Activated gamma-delta T cell treated with anti-CD3 and anti-CD28 coated beads, Interleukin-2, amount 50 U/mL, for 16 hours (primary cell): ENCODE results near the gene ITM2C.

ENCODE experiments used
- DNase-seq: peaks from one replicate; pipeline ENCODE4 v3.0.0-alpha.2; 2020; ENCODE audit warnings: low read depth

ITM2C gene

GRCh38 chr2:230873661-230874401 is 9.1 kb downstream of the ITM2C start:
- no peak for DNase-seq

- no peak for DNase-seq
These were observed 9.7 kb downstream of the ITM2C start for GRCh38 chr2:230874456-230874855.

- no peak for DNase-seq
These were observed 10.1 kb downstream of the ITM2C start for GRCh38 chr2:230874876-230875275.

GRCh38 chr2:230875347-230876315 is 10.9 kb downstream of the ITM2C start:
- DNase-seq = no peak

- no peak for DNase-seq
These were observed 12.5 kb downstream of the ITM2C start for GRCh38 chr2:230877116-230877758.

GRCh38 chr2:230877759-230878598 is 13.2 kb downstream of the ITM2C start:
- peak; percentile 67 for DNase-seq

GRCh38 chr2:230878599-230879188 is 14.0 kb downstream of the ITM2C start:
- DNase-seq = no peak

- no peak for DNase-seq
These were observed 14.6 kb downstream of the ITM2C start for GRCh38 chr2:230879271-230879882.

GRCh38 chr2:230879891-230880290 is 15.1 kb downstream of the ITM2C start:
- DNase-seq = no peak

- no peak for DNase-seq
These were observed 17.1 kb downstream of the ITM2C start for GRCh38 chr2:230881840-230882239.

GRCh38 chr2:230885463-230886130 is 20.9 kb downstream of the ITM2C start:
- DNase-seq = no peak

GRCh38 chr2:230886206-230886605 is 21.5 kb downstream of the ITM2C start:
- no peak for DNase-seq

- DNase-seq = no peak
These were observed 21.9 kb downstream of the ITM2C start for GRCh38 chr2:230886671-230887071.

- no peak for DNase-seq
These were observed 22.6 kb downstream of the ITM2C start for GRCh38 chr2:230887342-230887741.

GRCh38 chr2:230888824-230889400 is 24.2 kb downstream of the ITM2C start:
- DNase-seq = no peak

GRCh38 chr2:230889911-230890601 is 25.3 kb downstream of the ITM2C start:
- no peak for DNase-seq

- DNase-seq = no peak
These were observed 25.9 kb downstream of the ITM2C start for GRCh38 chr2:230890646-230891045.

GRCh38 chr2:230891064-230891463 is 26.3 kb downstream of the ITM2C start:
- DNase-seq = no peak

GRCh38 chr2:230891509-230891908 is 26.8 kb downstream of the ITM2C start:
- DNase-seq = no peak
